Measurements from ENCODE around the gene TFB1M. TPM values are rescaled to one million over a fixed set of nuclear protein-coding genes. Genes with fewer than 3 reads are reported as not detected.

TFB1M gene
- total and polyA plus RNA-seq, 9 of the 15 experiments (the other 6 are each of a cell fraction or from before 2014, with no cell fraction given) = 34.6 to 145 (median 40.4) TPM

DNA sequence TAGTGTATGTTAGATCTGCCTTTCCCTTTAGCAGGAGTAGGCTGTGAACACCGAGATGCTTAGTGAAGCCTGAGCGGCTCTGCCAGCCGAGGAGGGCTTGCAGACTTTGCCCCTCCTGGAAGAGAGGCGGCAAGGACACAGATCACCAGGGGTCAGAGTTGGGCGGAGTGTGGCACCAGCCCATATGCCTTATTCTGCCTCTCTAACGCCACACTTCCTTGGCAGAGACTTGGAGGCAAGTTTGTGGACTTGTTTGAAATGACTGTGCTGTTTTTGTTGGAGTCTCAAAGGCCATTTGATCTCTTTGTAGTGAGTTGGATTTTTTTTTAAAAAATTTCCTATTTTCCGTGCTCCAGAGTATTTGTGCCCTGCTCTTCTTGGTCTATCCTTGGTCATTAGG, 95.0 kb downstream of the TFB1M start:
- 2% methylated on average over 7 of the region's 7 CpGs for WGBS (ENCODE audit: insufficient coverage, low coverage, missing lambda C conversion rate)
- BruUV-seq (replicated peaks) = no TSS peak

More for the DNA sequence above, 95.0 kb downstream of the TFB1M start:
- H3K27me3 ChIP-seq (ENCODE audit: control insufficient read depth in 2 of 2, insufficient read depth in 2 of 2, low read length in 2 of 2) = peaks cover 47 to 54% of the 10 kb centered on the region in 2 experiments
- H3K36me3 ChIP-seq (ENCODE audit: control insufficient read depth, insufficient read depth, low read length) = no peaks in the 10 kb centered on the region
- intact Hi-C loops (cut with micrococcal nuclease) = no loop called here
- H2AFZ ChIP-seq (ENCODE audit: low read depth, low read length) = no peak overlapping the region
- TF ChIP-seq, protein P1, sequence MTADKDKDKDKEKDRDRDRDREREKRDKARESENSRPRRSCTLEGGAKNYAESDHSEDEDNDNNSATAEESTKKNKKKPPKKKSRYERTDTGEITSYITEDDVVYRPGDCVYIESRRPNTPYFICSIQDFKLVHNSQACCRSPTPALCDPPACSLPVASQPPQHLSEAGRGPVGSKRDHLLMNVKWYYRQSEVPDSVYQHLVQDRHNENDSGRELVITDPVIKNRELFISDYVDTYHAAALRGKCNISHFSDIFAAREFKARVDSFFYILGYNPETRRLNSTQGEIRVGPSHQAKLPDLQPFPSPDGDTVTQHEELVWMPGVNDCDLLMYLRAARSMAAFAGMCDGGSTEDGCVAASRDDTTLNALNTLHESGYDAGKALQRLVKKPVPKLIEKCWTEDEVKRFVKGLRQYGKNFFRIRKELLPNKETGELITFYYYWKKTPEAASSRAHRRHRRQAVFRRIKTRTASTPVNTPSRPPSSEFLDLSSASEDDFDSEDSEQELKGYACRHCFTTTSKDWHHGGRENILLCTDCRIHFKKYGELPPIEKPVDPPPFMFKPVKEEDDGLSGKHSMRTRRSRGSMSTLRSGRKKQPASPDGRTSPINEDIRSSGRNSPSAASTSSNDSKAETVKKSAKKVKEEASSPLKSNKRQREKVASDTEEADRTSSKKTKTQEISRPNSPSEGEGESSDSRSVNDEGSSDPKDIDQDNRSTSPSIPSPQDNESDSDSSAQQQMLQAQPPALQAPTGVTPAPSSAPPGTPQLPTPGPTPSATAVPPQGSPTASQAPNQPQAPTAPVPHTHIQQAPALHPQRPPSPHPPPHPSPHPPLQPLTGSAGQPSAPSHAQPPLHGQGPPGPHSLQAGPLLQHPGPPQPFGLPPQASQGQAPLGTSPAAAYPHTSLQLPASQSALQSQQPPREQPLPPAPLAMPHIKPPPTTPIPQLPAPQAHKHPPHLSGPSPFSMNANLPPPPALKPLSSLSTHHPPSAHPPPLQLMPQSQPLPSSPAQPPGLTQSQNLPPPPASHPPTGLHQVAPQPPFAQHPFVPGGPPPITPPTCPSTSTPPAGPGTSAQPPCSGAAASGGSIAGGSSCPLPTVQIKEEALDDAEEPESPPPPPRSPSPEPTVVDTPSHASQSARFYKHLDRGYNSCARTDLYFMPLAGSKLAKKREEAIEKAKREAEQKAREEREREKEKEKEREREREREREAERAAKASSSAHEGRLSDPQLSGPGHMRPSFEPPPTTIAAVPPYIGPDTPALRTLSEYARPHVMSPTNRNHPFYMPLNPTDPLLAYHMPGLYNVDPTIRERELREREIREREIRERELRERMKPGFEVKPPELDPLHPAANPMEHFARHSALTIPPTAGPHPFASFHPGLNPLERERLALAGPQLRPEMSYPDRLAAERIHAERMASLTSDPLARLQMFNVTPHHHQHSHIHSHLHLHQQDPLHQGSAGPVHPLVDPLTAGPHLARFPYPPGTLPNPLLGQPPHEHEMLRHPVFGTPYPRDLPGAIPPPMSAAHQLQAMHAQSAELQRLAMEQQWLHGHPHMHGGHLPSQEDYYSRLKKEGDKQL (CRISPR knock-in tag; IDR thresholded peaks at IDR 0.05; ENCODE audit: borderline replicate concordance) = no peak
- no peak for TF ChIP-seq POLR2G (IDR thresholded peaks at IDR 0.05; ENCODE audit: low read depth, low read length)
- TF ChIP-seq HEY1 (CRISPR knock-in tag; IDR thresholded peaks at IDR 0.05; ENCODE audit: borderline replicate concordance) = no peak
- H3K27ac ChIP-seq (ENCODE audit: extremely low read depth, low read depth, low read length) = no peak overlapping the region
- FAIRE-seq (no peak), DNase-seq (ENCODE audit: extremely low read depth in 1 of 4, low spot score in 3 of 4) (no peak), ATAC-seq (no peak)
- H3K4me1 ChIP-seq (replicated peaks in 1 of 2; ENCODE audit: control insufficient read depth in 2 of 2, insufficient read depth in 2 of 2, low read length in 2 of 2) = no peaks in the 10 kb centered on the region
- no peaks in the 10 kb centered on the region for H4K20me1 ChIP-seq (replicated peaks; ENCODE audit: control insufficient read depth, insufficient read depth, low read length)
- CTCF ChIA-PET (ENCODE audit: low intra/inter-chr PET ratio) = no interaction called here
- no peak overlapping the region for H3K9ac ChIP-seq (ENCODE audit: insufficient read depth in 1 of 2, low read depth in 2 of 2, low read length in 2 of 2)
- no peak overlapping the region; the same call in 1 of the 2 replicates for H3K4me2 ChIP-seq (ENCODE audit: insufficient read depth, low read length)
- no peaks in the 10 kb centered on the region for H3K79me2 ChIP-seq (ENCODE audit: control insufficient read depth, insufficient read depth, low read length)
- in situ Hi-C loops (cut with MboI) = no loop called here
- no peak overlapping the region for H3K4me3 ChIP-seq
- no peaks in the 10 kb centered on the region for H3K9me3 ChIP-seq (replicated peaks; ENCODE audit: control insufficient read depth, insufficient read depth, low read depth, low read length)
- no peaks in the 10 kb centered on the region for H3K9me1 ChIP-seq (ENCODE audit: control insufficient read depth, insufficient read depth, low read length)
- POLR2A ChIA-PET = no interaction called here
